Cerebellar nuclear complex (tissue), 1 donor: ENCODE measurements around the gene CTAGE9.
"Not testable (repeated sequence)": the region's sequence is repeated elsewhere in the genome, so short reads cannot be mapped to it uniquely, and the experiment has no call there.

ENCODE experiments used
- DNase-seq, 2 experiments: peaks; one replicate each; lab custom pipeline; 2025; lab: John Stamatoyannopoulos, UW

CTAGE9 gene

GRCh38 chr6:131729550-131729949 lies 18.7 kb upstream of the CTAGE9 start:
- no peak for DNase-seq

GRCh38 chr6:131728296-131728939 lies 17.6 kb upstream of the CTAGE9 start:
- DNase-seq = no peak

DNA sequence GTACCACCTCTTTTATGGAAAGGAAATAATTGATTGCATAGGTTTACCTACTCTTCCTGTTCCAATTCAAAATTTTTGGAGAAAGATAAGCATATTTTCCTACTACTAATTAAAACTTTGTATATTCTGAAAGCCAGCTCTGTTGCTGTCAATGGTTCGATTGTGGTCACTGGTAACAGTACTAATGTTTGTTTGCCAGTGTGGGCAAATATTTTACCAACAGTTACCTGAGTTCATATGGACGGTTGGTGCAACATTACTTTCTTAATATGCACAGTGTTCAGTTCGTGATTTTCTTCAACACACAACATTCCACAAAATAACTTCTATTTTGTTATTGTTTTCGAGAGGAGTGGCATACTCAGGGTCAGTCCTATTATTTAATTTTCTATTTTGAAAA lies 17.1 kb upstream of the CTAGE9 start:
- no peak for DNase-seq

GRCh38 chr6:131727467-131727866 lies 16.6 kb upstream of the CTAGE9 start:
- no peak for DNase-seq

DNA sequence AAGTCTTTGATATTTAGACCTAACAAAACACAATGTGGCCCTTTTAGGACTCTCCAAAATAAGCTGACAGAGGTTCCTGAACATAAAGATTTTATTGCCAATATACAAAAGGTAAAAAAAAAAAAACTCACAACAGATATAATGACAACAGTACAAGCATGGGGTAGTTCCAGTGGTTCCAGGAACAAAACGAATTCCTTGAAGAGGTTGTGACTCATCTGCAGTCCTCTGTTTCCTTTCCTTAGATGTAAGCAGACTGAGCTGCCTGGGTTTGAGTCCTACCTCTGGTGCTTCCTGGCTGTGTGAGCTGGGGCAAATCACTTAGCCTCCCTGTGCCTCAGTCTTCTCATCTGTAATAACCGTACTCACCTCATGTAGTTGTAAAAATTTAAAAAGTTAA lies 13.3 kb upstream of the CTAGE9 start:
- no peak for DNase-seq

GRCh38 chr6:131721161-131721560 lies 10.3 kb upstream of the CTAGE9 start:
- no peak for DNase-seq

GRCh38 chr6:131717836-131718542 lies 7.2 kb upstream of the CTAGE9 start:
- DNase-seq = no peak

GRCh38 chr6:131715567-131715966 lies 4.8 kb upstream of the CTAGE9 start:
- not testable (repeated sequence) for DNase-seq

DNA sequence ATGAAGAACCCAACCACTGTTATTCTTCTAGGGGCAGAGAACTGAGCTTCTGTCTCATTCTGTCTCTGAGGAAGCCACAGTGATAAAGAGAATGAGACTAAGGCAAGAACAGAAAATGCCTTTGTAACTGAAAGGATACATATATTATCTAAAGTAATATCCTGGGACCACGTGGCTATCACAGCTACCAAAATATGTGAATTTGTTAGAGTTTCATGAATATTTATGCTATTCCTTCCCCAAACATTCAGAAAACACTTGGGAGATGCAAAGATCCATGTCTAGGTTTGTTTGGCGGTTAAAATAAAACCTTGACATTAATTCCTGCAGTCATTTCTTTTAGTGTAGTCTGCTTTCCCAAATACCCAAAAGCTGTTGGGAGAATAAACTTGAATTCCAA lies 6.9 kb downstream of the CTAGE9 start:
- DNase-seq = not testable (repeated sequence)

DNA sequence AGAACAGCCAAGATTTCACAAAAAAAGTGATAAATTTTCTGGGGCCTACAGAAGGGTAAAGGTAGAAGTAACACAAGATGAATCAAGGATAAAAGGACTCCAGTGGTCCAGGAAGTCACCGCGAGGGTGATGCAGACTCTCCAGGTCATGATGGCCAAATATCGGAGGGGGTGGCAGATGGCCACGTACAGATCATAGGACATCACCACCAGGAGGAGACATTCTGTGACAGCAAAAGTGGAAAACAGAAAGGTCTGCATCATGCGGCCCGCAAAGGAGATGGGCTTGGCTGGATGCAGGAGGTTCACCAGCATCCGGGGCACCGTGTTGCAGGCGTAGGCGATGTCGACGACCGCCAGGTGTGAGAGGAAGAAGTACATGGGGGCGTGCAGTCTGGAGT lies 10.0 kb downstream of the CTAGE9 start:
- DNase-seq = not testable (repeated sequence)

DNA sequence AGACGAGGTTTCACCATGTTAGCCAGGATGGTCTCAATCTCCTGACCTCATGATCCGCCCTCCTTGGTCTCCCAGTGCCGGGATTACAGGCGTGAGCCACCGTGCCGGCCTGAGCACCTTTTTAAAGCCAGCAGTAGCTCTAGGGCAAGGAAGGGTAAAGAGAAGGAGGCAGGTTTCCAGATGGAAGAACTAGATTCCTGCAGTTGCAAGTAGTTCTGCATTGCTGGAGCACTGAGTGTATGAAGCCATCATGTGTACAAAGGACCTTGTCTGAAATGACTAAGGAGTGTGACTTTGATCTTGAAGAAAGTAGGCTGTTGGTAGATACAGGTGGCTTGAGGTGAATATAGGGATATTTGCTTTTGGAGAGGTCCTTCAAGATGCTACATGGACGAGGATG lies 13.9 kb downstream of the CTAGE9 start:
- no peak for DNase-seq

DNA sequence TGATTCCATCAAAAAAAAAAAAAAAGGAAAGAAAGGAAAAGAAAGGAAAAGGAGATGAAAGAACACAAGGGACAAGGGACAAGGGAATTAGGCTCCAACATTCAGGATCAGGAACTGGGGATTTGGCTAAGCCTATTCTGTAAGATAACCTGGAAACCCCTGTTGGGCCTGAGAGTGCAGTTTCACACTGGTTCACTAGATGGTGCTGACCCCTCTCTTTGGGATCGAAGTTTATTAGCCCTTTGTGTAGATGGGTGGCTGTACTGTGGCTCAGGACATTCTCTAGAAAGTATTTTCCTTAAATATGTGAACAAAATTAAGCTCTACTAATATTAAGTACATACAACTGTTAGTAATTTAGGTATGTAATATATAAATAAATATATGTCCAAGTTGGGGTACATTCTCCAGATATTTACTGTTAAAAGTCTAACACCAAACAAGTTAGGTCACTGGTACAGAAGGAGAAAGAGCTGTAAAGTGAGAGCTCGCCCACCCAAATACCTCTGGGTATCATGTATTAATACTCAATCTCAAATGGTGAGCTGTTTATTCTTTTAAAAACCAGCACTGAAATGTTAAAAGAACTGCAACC lies 15.9 kb downstream of the CTAGE9 start:
- no peak for DNase-seq

DNA sequence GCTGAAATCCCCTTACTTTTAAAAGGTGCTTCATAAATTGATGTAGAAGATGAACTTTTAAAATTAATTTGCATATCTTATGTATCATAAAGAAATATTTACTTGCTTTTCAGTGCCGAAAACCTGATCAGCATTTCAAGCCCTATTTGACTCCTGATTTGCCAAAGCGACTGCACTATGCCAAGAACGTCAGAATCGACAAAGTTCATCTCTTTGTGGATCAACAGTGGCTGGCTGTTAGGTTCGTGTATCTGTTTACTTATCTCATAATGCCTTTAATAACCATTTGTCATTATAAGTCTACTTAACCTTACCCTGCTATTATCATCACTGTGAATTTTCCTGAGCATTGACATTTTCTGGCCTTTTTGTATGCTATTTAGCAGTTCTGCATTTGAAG lies 17.4 kb downstream of the CTAGE9 start:
- no peak for DNase-seq

DNA sequence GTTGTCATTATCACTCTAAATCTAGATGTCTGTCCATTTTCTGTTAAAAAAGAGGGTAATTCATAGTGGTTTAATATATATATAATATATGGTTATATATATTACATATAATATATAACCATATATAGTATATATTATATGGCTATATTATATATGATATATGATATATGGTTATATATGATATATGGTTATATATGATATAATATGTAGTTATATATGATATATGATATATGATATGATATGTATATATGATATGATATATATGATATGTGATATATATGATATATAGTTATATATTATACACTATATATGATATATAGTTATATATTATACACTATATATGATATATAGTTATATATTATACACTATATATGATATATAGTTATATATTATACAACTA lies 18.2 kb downstream of the CTAGE9 start:
- DNase-seq = no peak

GRCh38 chr6:131692031-131692430 lies 18.8 kb downstream of the CTAGE9 start:
- DNase-seq = no peak

DNA sequence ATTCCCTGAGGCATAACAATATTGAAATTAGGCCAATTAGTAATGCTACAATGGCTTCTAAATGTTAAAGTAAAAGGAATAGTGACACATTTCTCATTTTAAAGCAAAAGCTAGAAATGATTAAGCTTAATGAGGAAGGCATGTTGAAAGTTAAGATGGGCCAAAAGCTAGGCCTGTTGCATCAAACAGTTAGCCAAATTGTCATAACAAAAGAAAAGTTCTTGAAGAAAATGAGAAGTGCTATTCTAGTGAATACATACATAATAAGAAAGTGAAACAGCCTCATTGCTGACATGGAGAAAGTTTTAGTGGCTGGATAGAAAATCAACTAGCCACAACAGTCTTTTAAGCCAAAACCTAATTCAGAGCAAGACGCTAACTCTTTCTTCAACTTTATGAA lies 22.5 kb downstream of the CTAGE9 start:
- DNase-seq = no peak

- DNase-seq = no peak
Measured at GRCh38 chr6:131687022-131687421, 23.8 kb downstream of the CTAGE9 start.

DNA sequence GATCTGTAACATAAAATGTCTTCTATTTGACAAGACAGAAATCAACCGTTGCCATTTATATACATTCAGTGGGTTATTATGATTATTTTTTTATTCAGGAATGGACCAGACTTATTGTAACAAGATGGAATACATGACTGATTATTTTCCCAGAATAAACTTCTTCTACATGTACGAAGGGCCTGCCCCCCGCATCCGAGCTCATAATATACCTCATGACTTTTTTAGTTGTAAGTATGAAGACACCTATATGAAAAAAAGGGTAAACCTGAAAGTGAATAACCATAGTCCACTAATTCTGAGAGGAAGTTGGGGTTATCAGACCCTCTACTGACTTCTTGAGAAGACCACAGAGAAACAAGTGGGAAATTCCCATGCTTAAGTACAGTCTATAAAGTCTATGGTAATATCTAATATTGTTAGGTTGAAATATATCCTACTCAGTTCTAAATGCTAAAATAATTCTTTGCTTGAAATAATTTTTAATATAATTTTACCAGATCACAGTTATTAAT lies 25.5 kb downstream of the CTAGE9 start:
- no peak for DNase-seq

DNA sequence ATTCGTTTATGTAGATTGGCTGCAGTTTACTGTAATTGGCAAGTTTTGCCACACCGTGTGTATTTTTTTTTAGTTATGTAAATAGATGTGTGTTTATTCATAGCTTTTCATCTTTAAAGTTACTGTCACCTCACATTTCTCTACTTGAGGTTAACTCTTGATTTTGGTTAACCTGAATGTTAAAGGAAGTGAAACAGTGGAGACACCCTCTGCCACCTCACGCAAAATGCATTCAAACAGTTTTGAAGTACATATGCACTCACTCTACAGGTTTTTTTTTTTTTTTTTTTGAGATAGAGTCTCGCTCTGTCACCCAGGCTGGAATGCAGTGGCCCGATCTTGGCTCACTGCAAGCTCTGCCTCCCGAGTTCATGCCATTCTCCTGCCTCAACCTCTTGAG lies 27.3 kb downstream of the CTAGE9 start:
- DNase-seq = no peak

GRCh38 chr6:131682442-131682841 lies 28.4 kb downstream of the CTAGE9 start:
- DNase-seq = no peak

GRCh38 chr6:131681585-131681984 lies 29.2 kb downstream of the CTAGE9 start:
- DNase-seq = no peak

GRCh38 chr6:131680868-131681267 lies 29.9 kb downstream of the CTAGE9 start:
- DNase-seq = no peak

DNA sequence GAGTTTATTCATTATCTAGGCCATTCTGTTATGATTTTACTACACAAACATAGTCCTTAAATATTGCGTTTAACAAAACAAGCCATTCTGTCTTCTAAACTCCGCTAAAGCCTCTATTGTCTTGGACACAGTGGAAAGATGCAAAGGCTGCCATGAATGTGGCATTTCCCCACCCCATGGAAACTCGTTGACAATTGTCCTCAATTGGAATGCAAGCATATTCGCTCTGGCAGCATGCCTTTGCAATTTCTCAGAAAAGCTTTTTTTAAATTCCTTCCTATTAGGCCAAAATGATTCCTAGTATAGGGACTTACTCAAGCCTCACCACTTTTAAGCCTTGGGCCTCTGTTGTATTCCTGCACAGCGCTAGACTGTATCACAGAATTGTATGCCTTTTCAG lies 32.4 kb downstream of the CTAGE9 start:
- no peak for DNase-seq
